ENCODE data around the gene SIPA1L2.

Gene SIPA1L2

DNA sequence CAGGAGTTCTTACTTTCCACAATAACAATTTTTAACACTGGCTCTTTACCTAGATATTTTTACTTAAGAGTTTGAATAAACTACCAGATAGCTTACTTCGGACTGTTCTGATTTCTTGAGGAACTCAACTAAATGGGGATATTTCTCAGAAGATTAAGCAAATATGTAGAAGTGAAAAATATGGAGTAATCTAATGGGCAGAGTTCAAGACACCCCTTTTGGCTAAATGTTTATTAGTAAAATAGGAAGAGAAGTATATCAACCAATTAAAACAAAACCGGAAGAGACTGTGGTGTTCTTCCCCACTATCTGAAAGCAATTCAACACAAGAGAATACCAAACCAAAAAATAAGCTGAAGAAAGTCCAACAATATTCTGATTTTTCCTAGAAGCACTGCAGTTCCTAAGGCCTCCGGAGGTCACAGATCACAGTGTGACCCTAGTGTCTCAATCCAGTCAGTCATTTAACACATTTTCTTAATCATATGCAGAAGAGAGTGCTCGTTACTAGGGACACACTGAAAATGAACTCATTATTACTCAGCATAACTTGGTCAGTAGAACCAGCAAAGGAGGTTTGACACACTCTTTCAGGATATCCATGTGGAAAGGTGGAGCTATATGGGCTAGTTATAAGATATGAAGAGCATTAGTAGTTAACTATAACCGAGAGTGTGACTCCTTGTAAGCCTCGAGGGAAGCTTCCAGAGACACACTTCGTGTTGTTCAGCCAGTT lies 5.2 kb downstream of the SIPA1L2 start (continued):
- TF ChIP-seq, protein P1, sequence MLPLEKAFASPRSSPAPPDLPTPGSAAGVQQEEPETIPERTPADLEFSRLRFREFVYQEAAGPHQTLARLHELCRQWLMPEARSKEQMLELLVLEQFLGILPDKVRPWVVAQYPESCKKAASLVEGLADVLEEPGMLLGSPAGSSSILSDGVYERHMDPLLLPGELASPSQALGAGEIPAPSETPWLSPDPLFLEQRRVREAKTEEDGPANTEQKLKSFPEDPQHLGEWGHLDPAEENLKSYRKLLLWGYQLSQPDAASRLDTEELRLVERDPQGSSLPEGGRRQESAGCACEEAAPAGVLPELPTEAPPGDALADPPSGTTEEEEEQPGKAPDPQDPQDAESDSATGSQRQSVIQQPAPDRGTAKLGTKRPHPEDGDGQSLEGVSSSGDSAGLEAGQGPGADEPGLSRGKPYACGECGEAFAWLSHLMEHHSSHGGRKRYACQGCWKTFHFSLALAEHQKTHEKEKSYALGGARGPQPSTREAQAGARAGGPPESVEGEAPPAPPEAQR (tag by site-specific recombination; IDR thresholded peaks at IDR 0.05), result no peak
- TF ChIP-seq OVOL3 (tag by site-specific recombination; IDR thresholded peaks at IDR 0.05) (no peak), ZNF311 (tag by site-specific recombination; IDR thresholded peaks at IDR 0.05; ENCODE audit: borderline replicate concordance) (no peak), ZEB2 (tag by site-specific recombination; IDR thresholded peaks at IDR 0.05) (no peak)

DNA sequence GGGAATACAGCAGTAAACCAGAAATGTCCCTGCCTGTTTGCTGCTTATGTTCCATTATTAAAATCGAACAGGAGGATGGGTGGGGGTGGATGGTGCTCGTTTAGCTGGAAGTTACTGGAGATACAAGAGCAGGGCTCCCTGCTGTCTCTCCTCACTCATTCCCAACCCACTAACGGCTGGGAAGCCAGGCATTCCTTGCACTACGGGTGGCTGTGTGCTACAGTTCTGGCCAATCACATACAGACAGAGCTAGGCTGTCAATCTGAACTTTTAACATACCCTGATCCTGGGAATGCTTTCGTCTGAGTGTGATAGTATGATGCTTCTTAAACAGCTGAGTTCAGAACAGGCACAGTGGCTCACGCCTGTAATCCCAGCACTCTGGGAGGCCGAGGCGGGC lies 7.0 kb downstream of the SIPA1L2 start:
- Histone ChIP-seq H3K4me1 (ENCODE audit: control insufficient read depth, insufficient read depth, low read length) (peaks cover 41% of the 10 kb centered on the region), H3K9me3 (ENCODE audit: control insufficient read depth, insufficient read depth, low read depth, low read length) (no peaks in the 10 kb centered on the region), H3K27ac (ENCODE audit: extremely low read depth, low read depth, low read length) (peak overlapping the region; percentile 61), H3K4me3 (ENCODE audit: low read depth, low read length) (no peak overlapping the region), H3K36me3 (ENCODE audit: control insufficient read depth in 2 of 2, insufficient read depth in 1 of 2, low read length in 2 of 2) (no peaks in the 10 kb centered on the region)
- CTCF ChIA-PET, result interaction anchor here (0.8 kb wide), 2 partner anchors 108 to 213 kb away, joined by 3 read pairs; no protein-coding TSS in a partner anchor
- POLR2A ChIA-PET, result no interaction called here
- 0 out of 2 replicates have a peak, but pooled peaks have one; percentile 14 for TF ChIP-seq SCRT1 (tag by site-specific recombination; IDR thresholded peaks at IDR 0.05; ENCODE audit: borderline replicate concordance)
- no peak for TF ChIP-seq RBAK (tag by site-specific recombination; IDR thresholded peaks at IDR 0.05)
- TF ChIP-seq, protein P2, sequence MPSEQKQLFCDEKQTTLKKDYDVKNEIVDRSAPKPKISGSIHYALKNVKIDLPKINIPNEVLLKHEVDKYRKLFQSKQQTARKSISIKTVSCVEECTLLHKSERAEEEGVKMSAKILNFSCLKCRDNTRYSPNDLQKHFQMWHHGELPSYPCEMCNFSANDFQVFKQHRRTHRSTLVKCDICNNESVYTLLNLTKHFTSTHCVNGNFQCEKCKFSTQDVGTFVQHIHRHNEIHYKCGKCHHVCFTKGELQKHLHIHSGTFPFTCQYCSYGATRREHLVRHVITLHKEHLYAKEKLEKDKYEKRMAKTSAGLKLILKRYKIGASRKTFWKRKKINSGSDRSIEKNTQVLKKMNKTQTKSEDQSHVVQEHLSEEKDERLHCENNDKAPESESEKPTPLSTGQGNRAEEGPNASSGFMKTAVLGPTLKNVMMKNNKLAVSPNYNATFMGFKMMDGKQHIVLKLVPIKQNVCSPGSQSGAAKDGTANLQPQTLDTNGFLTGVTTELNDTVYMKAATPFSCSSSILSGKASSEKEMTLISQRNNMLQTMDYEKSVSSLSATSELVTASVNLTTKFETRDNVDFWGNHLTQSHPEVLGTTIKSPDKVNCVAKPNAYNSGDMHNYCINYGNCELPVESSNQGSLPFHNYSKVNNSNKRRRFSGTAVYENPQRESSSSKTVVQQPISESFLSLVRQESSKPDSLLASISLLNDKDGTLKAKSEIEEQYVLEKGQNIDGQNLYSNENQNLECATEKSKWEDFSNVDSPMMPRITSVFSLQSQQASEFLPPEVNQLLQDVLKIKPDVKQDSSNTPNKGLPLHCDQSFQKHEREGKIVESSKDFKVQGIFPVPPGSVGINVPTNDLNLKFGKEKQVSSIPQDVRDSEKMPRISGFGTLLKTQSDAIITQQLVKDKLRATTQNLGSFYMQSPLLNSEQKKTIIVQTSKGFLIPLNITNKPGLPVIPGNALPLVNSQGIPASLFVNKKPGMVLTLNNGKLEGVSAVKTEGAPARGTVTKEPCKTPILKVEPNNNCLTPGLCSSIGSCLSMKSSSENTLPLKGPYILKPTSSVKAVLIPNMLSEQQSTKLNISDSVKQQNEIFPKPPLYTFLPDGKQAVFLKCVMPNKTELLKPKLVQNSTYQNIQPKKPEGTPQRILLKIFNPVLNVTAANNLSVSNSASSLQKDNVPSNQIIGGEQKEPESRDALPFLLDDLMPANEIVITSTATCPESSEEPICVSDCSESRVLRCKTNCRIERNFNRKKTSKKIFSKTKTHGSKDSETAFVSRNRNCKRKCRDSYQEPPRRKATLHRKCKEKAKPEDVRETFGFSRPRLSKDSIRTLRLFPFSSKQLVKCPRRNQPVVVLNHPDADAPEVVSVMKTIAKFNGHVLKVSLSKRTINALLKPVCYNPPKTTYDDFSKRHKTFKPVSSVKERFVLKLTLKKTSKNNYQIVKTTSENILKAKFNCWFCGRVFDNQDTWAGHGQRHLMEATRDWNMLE (tag by site-specific recombination; conservative IDR thresholded peaks at IDR 0.05; ENCODE audit: low read depth), result no peak
- TF ChIP-seq ZBTB48 (tag by site-specific recombination; IDR thresholded peaks at IDR 0.05), result no peak
- TF ChIP-seq, protein P3, sequence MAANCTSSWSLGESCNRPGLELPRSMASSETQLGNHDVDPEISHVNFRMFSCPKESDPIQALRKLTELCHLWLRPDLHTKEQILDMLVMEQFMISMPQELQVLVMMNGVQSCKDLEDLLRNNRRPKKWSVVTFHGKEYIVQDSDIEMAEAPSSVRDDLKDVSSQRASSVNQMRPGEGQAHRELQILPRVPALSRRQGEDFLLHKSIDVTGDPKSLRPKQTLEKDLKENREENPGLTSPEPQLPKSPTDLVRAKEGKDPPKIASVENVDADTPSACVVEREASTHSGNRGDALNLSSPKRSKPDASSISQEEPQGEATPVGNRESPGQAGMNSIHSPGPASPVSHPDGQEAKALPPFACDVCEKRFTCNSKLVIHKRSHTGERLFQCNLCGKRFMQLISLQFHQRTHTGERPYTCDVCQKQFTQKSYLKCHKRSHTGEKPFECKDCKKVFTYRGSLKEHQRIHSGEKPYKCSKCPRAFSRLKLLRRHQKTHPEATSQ (tag by site-specific recombination; IDR thresholded peaks at IDR 0.05), result 0 out of 2 replicates have a peak, but pooled peaks have one; percentile 16
- TF ChIP-seq, protein P4, sequence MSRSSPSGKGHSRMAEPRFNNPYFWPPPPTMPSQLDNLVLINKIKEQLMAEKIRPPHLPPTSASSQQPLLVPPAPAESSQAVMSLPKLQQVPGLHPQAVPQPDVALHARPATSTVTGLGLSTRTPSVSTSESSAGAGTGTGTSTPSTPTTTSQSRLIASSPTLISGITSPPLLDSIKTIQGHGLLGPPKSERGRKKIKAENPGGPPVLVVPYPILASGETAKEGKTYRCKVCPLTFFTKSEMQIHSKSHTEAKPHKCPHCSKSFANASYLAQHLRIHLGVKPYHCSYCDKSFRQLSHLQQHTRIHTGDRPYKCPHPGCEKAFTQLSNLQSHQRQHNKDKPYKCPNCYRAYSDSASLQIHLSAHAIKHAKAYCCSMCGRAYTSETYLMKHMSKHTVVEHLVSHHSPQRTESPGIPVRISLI (tag by site-specific recombination; IDR thresholded peaks at IDR 0.05), result no peak
- TF ChIP-seq ZNF785 (tag by site-specific recombination; IDR thresholded peaks at IDR 0.05), result no peak
- TF ChIP-seq, protein P5, sequence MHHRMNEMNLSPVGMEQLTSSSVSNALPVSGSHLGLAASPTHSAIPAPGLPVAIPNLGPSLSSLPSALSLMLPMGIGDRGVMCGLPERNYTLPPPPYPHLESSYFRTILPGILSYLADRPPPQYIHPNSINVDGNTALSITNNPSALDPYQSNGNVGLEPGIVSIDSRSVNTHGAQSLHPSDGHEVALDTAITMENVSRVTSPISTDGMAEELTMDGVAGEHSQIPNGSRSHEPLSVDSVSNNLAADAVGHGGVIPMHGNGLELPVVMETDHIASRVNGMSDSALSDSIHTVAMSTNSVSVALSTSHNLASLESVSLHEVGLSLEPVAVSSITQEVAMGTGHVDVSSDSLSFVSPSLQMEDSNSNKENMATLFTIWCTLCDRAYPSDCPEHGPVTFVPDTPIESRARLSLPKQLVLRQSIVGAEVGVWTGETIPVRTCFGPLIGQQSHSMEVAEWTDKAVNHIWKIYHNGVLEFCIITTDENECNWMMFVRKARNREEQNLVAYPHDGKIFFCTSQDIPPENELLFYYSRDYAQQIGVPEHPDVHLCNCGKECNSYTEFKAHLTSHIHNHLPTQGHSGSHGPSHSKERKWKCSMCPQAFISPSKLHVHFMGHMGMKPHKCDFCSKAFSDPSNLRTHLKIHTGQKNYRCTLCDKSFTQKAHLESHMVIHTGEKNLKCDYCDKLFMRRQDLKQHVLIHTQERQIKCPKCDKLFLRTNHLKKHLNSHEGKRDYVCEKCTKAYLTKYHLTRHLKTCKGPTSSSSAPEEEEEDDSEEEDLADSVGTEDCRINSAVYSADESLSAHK (tag by site-specific recombination; IDR thresholded peaks at IDR 0.05), result no peak
- TF ChIP-seq ZBTB20 (tag by site-specific recombination; IDR thresholded peaks at IDR 0.05), result 0 out of 2 replicates have a peak, but pooled peaks have one; percentile 9
- no peak for TF ChIP-seq ZNF621 (tag by site-specific recombination; IDR thresholded peaks at IDR 0.05)
- TF ChIP-seq, protein P6, sequence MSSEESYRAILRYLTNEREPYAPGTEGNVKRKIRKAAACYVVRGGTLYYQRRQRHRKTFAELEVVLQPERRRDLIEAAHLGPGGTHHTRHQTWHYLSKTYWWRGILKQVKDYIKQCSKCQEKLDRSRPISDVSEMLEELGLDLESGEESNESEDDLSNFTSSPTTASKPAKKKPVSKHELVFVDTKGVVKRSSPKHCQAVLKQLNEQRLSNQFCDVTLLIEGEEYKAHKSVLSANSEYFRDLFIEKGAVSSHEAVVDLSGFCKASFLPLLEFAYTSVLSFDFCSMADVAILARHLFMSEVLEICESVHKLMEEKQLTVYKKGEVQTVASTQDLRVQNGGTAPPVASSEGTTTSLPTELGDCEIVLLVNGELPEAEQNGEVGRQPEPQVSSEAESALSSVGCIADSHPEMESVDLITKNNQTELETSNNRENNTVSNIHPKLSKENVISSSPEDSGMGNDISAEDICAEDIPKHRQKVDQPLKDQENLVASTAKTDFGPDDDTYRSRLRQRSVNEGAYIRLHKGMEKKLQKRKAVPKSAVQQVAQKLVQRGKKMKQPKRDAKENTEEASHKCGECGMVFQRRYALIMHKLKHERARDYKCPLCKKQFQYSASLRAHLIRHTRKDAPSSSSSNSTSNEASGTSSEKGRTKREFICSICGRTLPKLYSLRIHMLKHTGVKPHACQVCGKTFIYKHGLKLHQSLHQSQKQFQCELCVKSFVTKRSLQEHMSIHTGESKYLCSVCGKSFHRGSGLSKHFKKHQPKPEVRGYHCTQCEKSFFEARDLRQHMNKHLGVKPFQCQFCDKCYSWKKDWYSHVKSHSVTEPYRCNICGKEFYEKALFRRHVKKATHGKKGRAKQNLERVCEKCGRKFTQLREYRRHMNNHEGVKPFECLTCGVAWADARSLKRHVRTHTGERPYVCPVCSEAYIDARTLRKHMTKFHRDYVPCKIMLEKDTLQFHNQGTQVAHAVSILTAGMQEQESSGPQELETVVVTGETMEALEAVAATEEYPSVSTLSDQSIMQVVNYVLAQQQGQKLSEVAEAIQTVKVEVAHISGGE (tag by site-specific recombination; conservative IDR thresholded peaks at IDR 0.05; ENCODE audit: low read depth), result no peak
- no peak for TF ChIP-seq MEIS1 (CRISPR knock-in tag; IDR thresholded peaks at IDR 0.05; ENCODE audit: borderline replicate concordance)
- peak; percentile 13; the same call in 1 of the 2 replicates for TF ChIP-seq TRIM28 (IDR thresholded peaks at IDR 0.05; ENCODE audit: borderline replicate concordance, low read length)
- no peak for TF ChIP-seq ZNF23 (tag by site-specific recombination; IDR thresholded peaks at IDR 0.05; ENCODE audit: borderline replicate concordance)
- peak; percentile 3; the same call in 1 of the 2 replicates for TF ChIP-seq FEZF1 (tag by site-specific recombination; IDR thresholded peaks at IDR 0.05)
- no peak for TF ChIP-seq ZNF302 (tag by site-specific recombination; IDR thresholded peaks at IDR 0.05; ENCODE audit: low read depth)

Measured in HEK293 (cell line).